Measurements from ENCODE around the gene SCFD2.

GRCh38 chr4:52931243-52931642, 434.6 kb downstream of the SCFD2 start:
- TF ChIP-seq ESRRA (CRISPR knock-in tag; IDR thresholded peaks at IDR 0.05; ENCODE audit: borderline replicate concordance), result no peak
- TF ChIP-seq NFYB (CRISPR knock-in tag; conservative IDR thresholded peaks at IDR 0.05; ENCODE audit: low read depth), result no peak
- TF ChIP-seq SP1 (CRISPR knock-in tag; conservative IDR thresholded peaks at IDR 0.05), result no peak
- TF ChIP-seq CTCF (IDR thresholded peaks at IDR 0.05), result no peak

All from WTC11 (cell line).